Smooth muscle cell of trachea (primary cell): Measurements from ENCODE around the gene PSMD7. TPM values are rescaled to one million over a fixed set of nuclear protein-coding genes. Genes with fewer than 3 reads are reported as not detected.

Experiments used
- total RNA-seq: library from RNA; depleted of rRNA; stranded (reverse); fragments of >200 nt; gene quantifications from 2 replicates; pipeline ENCODE4 v1.2.1, GENCODE V29; 2014

PSMD7 gene
- total RNA-seq: 62.0 and 75.2 TPM in 2 replicates

DNA sequence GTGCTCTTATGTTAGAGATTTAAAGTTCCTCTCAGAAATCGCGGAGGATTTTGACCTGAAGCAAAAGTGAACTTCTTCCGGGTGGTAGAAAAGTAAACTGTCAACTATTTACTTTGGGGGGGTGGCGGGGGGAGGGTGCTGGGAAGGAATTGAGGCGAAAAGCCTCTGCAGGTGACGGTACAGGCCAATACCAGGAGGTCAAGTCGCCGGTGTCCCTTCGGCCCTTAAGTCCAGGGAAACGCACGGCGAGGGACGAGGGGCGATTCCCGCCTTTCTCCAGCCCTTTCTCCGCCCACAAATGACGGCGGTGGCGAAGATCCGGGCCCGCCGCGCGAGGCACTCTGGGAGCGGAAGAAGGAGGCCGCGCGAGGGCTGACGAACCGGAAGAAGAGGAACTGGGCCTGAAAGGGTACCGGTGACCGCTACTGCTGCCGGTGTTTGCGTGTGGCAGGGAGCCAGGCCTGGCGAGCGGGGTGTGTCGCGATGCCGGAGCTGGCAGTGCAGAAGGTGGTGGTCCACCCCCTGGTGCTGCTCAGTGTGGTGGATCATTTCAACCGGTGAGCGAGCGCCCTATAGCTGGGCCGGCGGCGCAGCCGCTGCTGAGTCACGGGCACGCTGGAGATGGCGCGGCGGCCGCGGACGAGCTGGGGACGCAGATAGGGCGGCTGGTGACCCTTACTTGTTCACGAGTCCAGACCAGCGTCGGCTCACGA is at the start of gene PSMD7:
Gene PSMD7 (plus strand): TSS at position 383 of the 713 bp plus-strand sequence. CDS start 101 bp downstream, at position 484.

Other genes with a start within 250 kb of the PSMD7 start
- gene NPIPB15, start 79.5 kb downstream of the PSMD7 start, total RNA-seq: 0.50 TPM in 1 of 2 replicates, not detected in the other
- 0.29 and 1.3 TPM in 2 replicates for gene CLEC18B, start 124.7 kb downstream of the PSMD7 start, total RNA-seq